Lung (tissue), 12 donors: ENCODE data around the gene SPRR4. TPM values are rescaled to one million over a fixed set of nuclear protein-coding genes. Genes with fewer than 3 reads are reported as not detected.

Experiments
- ATAC-seq: fragments of 200-7000 bp; cut with Tn5 transposase; one replicate; pipeline ENCODE4 v1.9.1; 2020; ENCODE audit warnings: moderate number of reproducible peaks; ENCODE audit not compliant: insufficient read depth, low FRiP score
- DNase-seq, 3 donors: peaks; one replicate each; pipeline ENCODE4 v3.0.0-alpha.2; 2013 to 2017
- H3K27ac ChIP-seq, 2 donors: one replicate each; pipeline ENCODE4 v1.5.1; 2013; ENCODE audit warnings: mild to moderate bottlenecking in 2 of 2, moderate library complexity in 2 of 2, control low read depth in 1 of 2, inconsistent platforms in 1 of 2, low read depth in 1 of 2, low read length in 1 of 2
- H3K27me3 ChIP-seq, 3 donors: one replicate each; pipeline ENCODE4 v1.5.1; 2013; ENCODE audit warnings: low read length in 2 of 3; ENCODE audit not compliant: control insufficient read depth in 3 of 3, insufficient read depth in 3 of 3
- H3K36me3 ChIP-seq, 4 donors: one replicate each; pipeline ENCODE4 v1.5.1; 2013; ENCODE audit warnings: low read length in 4 of 4, mild to moderate bottlenecking in 1 of 4, moderate library complexity in 1 of 4; ENCODE audit not compliant: control insufficient read depth in 4 of 4, insufficient read depth in 4 of 4
- H3K4me1 ChIP-seq, 5 donors: one replicate each; pipeline ENCODE4 v1.5.1; 2013; ENCODE audit warnings: low read length in 5 of 5, mild to moderate bottlenecking in 2 of 5, moderate library complexity in 1 of 5; ENCODE audit not compliant: control insufficient read depth in 5 of 5, insufficient read depth in 5 of 5
- H3K4me3 ChIP-seq: one replicate; pipeline ENCODE4 v1.5.1; 2013; ENCODE audit warnings: mild to moderate bottlenecking, control low read depth, moderate library complexity
- H3K9ac ChIP-seq, 2 donors: one replicate each; pipeline ENCODE4 v1.5.1; 2013; ENCODE audit warnings: low read length in 2 of 2, control low read depth in 1 of 2; ENCODE audit not compliant: insufficient read depth in 1 of 2
- H3K9me3 ChIP-seq, 4 donors: one replicate each; pipeline ENCODE4 v1.5.1; 2013; ENCODE audit warnings: low read length in 3 of 4, mild to moderate bottlenecking in 1 of 4, moderate library complexity in 1 of 4; ENCODE audit not compliant: control insufficient read depth in 4 of 4, insufficient read depth in 3 of 4
- WGBS, 2 donors: extraction: QIAGEN DNeasy Blood & Tissue Kit; methylation state at CpG; one replicate each; pipeline ENCODE4 v1.1.7; 2013; 5-methylcytosine and 5-hydroxymethylcytosine counted together
- polyA plus RNA-seq, 2 donors: library from polyadenylated mRNA; stranded (reverse); fragments of 200-250 nt; gene quantifications; one replicate each; pipeline ENCODE4 v1.2.1, GENCODE V29; 2013
- total RNA-seq, 2 donors: library from RNA; depleted of rRNA in 1 of 2; stranded (reverse); fragments of >200 nt in 1 of 2; gene quantifications; one replicate each; pipeline ENCODE4 v1.2.1, GENCODE V29; 2014 to 2021
- TF ChIP-seq, protein P1 (sequence below): IDR thresholded peaks from 2 replicates; pipeline ENCODE4 v1.5.1; 2012; ENCODE audit warnings: mild to moderate bottlenecking; ENCODE audit errors: control extremely low read depth, extremely low read depth
- donor health status: control.
- donor health status: control.
- donor health status: Bipolar disorder and iron deficiency.
- donor health status: healthy.
- donor health status: DM: yes; HTN: yes; CAD: no.

SPRR4 gene
- total and polyA plus RNA-seq, 4 donors, result not detected

GRCh38 chr1:152964536-152964935 is 5.9 kb upstream of the SPRR4 start:
- Histone ChIP-seq H3K4me3 (no peak overlapping the region), H3K9ac (no peak overlapping the region), H3K27ac (no peak overlapping the region), H3K9me3 (no peaks in the 10 kb centered on the region), H3K4me1 (no peaks in the 10 kb centered on the region), H3K27me3 (peaks cover 0 to 3% (median 0%) of the 10 kb centered on the region in 3 donors), H3K36me3 (no peaks in the 10 kb centered on the region)
- ATAC-seq (no peak), DNase-seq (no peak)
- WGBS, 2 donors, result 75 to 89% methylated on average over 1 of the region's 1 CpG
- TF ChIP-seq, protein P1, sequence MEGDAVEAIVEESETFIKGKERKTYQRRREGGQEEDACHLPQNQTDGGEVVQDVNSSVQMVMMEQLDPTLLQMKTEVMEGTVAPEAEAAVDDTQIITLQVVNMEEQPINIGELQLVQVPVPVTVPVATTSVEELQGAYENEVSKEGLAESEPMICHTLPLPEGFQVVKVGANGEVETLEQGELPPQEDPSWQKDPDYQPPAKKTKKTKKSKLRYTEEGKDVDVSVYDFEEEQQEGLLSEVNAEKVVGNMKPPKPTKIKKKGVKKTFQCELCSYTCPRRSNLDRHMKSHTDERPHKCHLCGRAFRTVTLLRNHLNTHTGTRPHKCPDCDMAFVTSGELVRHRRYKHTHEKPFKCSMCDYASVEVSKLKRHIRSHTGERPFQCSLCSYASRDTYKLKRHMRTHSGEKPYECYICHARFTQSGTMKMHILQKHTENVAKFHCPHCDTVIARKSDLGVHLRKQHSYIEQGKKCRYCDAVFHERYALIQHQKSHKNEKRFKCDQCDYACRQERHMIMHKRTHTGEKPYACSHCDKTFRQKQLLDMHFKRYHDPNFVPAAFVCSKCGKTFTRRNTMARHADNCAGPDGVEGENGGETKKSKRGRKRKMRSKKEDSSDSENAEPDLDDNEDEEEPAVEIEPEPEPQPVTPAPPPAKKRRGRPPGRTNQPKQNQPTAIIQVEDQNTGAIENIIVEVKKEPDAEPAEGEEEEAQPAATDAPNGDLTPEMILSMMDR, result no peak

- DNase-seq (no peak), ATAC-seq (no peak)
- no peak overlapping the region for H3K9ac ChIP-seq
- no peak overlapping the region for H3K27ac ChIP-seq
- no peak overlapping the region for H3K4me3 ChIP-seq
- TF ChIP-seq, protein P1, result no peak
- no peaks in the 10 kb centered on the region for H3K36me3 ChIP-seq
- no peaks in the 10 kb centered on the region for H3K4me1 ChIP-seq
- H3K9me3 ChIP-seq, result peaks cover 0 to 2% (median 0%) of the 10 kb centered on the region in 4 donors
- peaks cover 0 to 3% (median 0%) of the 10 kb centered on the region in 3 donors for H3K27me3 ChIP-seq
- WGBS, 2 donors, result 73 to 86% methylated on average over 4 of the region's 4 CpGs
Measured at GRCh38 chr1:152965853-152966252, 4.6 kb upstream of the SPRR4 start.

DNA sequence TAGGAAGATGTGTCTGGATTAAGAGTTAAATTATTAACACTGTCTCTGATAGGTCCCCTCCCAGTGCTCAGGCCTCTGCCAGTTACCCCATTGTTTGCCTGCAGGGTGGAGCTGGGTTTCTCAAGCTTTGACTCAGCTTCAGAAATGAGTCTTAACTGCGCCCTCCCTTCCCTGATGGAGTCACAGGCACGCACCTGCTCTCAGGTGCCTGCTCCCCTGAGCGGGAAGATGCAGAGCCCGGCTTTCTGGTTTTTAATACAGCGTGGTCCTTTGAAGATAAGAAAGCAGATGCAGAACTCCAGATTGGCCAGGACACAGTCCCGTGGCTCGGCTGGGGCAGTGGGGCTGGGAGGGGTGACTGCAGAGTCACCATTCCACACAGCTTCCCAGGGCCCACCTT is 3.2 kb upstream of the SPRR4 start:
- peaks cover 0 to 6% (median 0%) of the 10 kb centered on the region in 4 donors for H3K9me3 ChIP-seq
- H3K4me3 ChIP-seq, result no peak overlapping the region
- TF ChIP-seq, protein P1, result no peak
- no peak for DNase-seq
- no peak overlapping the region for H3K27ac ChIP-seq
- WGBS, 2 donors, result 59 to 65% methylated on average over 7 of the region's 7 CpGs
- H3K4me1 ChIP-seq, result no peaks in the 10 kb centered on the region
- no peaks in the 10 kb centered on the region for H3K36me3 ChIP-seq
- H3K27me3 ChIP-seq, result peaks cover 0 to 3% (median 0%) of the 10 kb centered on the region in 3 donors
- no peak for ATAC-seq
- H3K9ac ChIP-seq, result no peak overlapping the region

DNA sequence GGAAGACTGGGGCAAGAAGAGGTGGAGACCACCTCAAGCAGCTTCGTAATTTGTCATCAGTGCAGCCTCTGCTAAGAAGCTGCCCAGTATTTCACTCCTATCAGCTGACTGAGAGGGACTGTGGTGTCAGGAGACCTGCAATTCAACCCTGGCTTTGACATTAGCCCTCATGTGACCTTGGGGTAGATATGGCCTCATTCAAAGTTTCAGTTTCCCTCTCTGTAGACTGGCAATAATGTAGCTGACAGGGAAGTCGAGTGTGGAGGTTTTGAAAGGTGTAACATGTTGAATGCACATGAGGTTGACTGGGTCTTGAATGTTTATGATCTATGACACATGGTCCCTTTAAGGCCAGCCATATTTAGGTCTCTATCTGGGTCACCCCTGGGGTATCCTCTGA is 2.2 kb upstream of the SPRR4 start:
- DNase-seq (no peak), ATAC-seq (no peak)
- TF ChIP-seq, protein P1, result no peak
- Histone ChIP-seq H3K27me3 (peaks cover 0 to 3% (median 0%) of the 10 kb centered on the region in 3 donors), H3K4me1 (no peaks in the 10 kb centered on the region), H3K4me3 (no peak overlapping the region), H3K27ac (no peak overlapping the region), H3K36me3 (no peaks in the 10 kb centered on the region), H3K9me3 (peaks cover 0 to 6% (median 0%) of the 10 kb centered on the region in 4 donors), H3K9ac (no peak overlapping the region)
- 56 to 72% methylated on average over 2 of the region's 2 CpGs for WGBS, 2 donors
